Endothelial cell of hepatic sinusoid (primary cell): ENCODE measurements around the gene MREG.

Experiments used
- in situ Hi-C: cut with HindIII; loops from 2 replicates; pipeline ENCODE4 v1.10.0; 2017; ENCODE audit warnings: low sequenced_read_pairs

Gene MREG

DNA sequence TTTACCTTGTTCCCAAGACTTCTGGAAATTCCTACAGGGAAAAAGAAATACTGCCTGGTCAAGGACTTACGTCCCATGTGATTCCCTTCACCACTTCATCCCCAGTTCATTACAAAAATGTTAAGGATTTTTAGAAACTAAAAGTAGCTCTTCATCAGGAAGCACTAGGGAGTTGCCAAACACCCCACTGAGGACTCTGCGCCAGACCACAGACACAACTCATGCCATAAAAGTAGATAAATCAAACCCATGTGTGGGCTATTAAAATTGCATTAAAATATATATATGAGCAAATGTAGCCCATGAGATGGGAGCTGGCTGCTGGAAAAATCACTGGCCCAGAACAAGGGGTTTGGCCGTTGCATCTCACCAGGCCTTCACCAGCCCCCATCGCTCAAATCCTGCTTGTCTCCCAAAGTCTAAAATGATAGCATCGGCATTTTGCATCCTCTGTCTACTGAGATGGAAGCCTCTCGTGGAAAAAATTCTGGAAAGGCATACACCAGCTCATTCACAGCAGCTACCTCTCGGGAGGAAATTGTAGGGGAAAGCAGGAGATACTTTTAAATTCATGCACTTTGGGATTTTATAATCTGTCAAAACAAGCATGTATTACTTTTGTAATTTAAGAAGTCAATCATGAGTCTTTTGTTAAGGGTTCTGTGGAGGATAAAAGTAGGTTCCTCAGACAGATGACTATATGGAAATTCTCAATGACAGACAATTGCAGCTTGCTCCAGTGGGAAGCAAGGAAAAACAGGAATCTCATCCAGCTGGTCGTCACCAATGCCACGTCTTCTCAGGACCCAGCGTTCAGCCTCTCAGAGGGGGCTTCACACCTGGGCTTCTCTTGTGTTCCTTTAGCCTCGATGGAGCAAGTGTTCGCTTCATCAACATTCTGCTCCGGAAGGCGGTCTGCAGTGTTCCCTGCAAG is 113.9 kb downstream of the MREG start:
- in situ Hi-C loops: loop anchor here (5.0 kb wide), 1 partner anchor 42 kb away; no protein-coding TSS in a partner anchor

DNA sequence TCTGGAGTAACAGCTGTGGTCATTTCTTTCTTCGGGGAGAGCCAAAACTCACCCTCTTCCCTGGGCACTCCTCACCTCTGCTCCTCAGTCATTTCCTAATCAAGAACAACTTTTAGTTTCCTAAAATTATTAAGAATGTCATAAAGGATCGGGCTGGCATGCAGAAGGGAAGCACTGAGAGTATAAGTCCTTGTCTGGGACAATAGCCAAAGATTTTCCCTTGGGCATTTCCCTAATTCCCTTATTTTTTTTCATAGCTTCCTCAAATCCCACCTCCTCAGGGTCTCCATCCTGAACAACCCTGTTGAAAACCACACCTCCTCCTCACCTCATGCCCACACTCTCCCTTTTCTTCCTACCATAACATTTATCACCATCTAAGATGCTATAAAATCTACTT is 115.0 kb downstream of the MREG start:
- in situ Hi-C loops: loop anchor here (5.0 kb wide), 1 partner anchor 41 kb away; no protein-coding TSS in a partner anchor

DNA sequence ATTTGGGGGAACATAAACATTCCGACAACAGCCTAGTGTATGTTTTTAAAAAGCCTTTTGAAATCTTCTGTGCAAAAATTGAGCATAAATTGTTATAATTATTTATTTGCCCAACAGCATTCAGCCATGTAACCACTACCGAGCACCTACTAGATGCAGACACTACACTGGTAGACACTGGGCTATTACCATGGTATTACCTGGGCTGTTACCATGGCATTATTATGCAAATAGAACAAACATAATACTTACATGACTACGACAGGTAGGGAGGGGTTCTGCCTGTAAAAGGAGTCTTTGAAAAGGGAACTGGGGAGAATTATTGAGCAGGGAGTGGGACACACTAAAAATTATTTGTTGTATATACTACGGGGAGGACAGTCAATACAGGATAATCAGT is 116.4 kb downstream of the MREG start:
- in situ Hi-C loops: loop anchor here (5.0 kb wide), 1 partner anchor 40 kb away; no protein-coding TSS in a partner anchor

DNA sequence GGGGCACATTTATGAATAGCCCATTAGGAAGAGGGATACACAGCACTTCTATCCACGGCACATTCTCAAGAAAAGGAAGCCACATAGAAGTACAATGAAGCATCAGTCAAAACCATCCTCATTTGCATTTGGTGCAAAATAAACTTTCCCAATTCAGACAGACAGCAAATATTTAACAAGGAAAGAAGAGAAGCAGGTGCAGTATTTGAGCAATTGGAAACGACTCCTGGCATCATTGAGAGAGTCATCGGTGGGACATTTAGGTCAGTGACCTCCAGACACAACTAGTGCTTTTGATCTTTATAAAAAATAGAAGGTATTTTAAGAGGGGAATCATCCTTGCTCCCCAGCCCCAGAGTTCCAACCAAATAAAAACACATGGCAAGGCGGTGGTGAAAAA is 118.0 kb downstream of the MREG start:
- in situ Hi-C loops: loop anchor here (5.0 kb wide), 1 partner anchor 38 kb away; no protein-coding TSS in a partner anchor
